SK-N-SH treated with all-trans-retinoic acid at 6 μM for 48 hours (cell line): ENCODE data around the gene B4GAT1.

Source experiments
- ARNTL ChIP-seq: fragments of 450-650 bp; formaldehyde crosslinking; IDR thresholded peaks from 2 replicates; pipeline ENCODE4 v1.5.0; 2020; ENCODE audit warnings: low read depth, mild to moderate bottlenecking, moderate library complexity, borderline replicate concordance
- BACH2 ChIP-seq: fragments of 250-450 bp; sonication (Bioruptor Pico); IDR thresholded peaks from 2 replicates; pipeline ENCODE4 v1.9.0; 2021; ENCODE audit warnings: mild to moderate bottlenecking, borderline replicate concordance
- CSRNP3 ChIP-seq: fragments of 250-450 bp; sonication (Bioruptor Pico); IDR thresholded peaks from 2 replicates; pipeline ENCODE4 v1.5.1; 2021; ENCODE audit warnings: mild to moderate bottlenecking, moderate library complexity
- GLIS3 ChIP-seq: fragments of 250-450 bp; sonication (Bioruptor Pico); IDR thresholded peaks from 2 replicates; pipeline ENCODE4 v1.5.0; 2020; ENCODE audit warnings: mild to moderate bottlenecking, moderate library complexity
- SNAI2 ChIP-seq: fragments of 250-450 bp; sonication (Bioruptor Pico); IDR thresholded peaks from 2 replicates; pipeline ENCODE4 v1.5.0; 2020; ENCODE audit warnings: mild to moderate bottlenecking, moderate library complexity
- ZFP3 ChIP-seq: fragments of 250-450 bp; sonication (Bioruptor Pico); IDR thresholded peaks from 2 replicates; pipeline ENCODE4 v1.5.0; 2020; ENCODE audit warnings: mild to moderate bottlenecking, moderate library complexity
- TF ChIP-seq, protein P1 (sequence below): fragments of 250-450 bp; sonication (Bioruptor Pico); IDR thresholded peaks from 2 replicates; pipeline ENCODE4 v1.8.0; 2020; ENCODE audit warnings: mild to moderate bottlenecking, moderate library complexity, borderline replicate concordance

DNA sequence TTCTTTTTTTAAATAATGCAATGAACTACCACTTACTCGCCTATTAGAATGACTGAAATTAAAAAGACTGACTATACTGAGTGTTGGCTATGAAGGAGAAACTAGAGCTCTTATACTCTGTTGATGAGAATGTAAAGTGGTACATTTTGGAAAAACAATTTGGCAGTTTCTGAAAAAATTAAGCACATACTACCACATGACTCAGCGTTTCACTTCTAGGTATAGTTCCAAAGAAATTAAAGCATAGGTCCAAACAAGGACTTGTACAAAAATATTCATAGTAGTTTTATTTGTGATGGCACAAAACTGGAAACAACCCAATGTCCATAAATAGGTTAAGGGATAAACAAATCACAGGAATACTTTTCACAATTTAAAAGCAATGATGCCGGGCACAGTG, 46.5 kb upstream of the B4GAT1 start:
- TF ChIP-seq BACH2 (CRISPR knock-in tag) = no peak
- no peak for TF ChIP-seq GLIS3 (CRISPR knock-in tag)
- TF ChIP-seq, protein P1, sequence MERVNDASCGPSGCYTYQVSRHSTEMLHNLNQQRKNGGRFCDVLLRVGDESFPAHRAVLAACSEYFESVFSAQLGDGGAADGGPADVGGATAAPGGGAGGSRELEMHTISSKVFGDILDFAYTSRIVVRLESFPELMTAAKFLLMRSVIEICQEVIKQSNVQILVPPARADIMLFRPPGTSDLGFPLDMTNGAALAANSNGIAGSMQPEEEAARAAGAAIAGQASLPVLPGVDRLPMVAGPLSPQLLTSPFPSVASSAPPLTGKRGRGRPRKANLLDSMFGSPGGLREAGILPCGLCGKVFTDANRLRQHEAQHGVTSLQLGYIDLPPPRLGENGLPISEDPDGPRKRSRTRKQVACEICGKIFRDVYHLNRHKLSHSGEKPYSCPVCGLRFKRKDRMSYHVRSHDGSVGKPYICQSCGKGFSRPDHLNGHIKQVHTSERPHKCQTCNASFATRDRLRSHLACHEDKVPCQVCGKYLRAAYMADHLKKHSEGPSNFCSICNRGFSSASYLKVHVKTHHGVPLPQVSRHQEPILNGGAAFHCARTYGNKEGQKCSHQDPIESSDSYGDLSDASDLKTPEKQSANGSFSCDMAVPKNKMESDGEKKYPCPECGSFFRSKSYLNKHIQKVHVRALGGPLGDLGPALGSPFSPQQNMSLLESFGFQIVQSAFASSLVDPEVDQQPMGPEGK (CRISPR knock-in tag) = no peak
- no peak for TF ChIP-seq SNAI2 (CRISPR knock-in tag)
- TF ChIP-seq ZFP3 (CRISPR knock-in tag) = no peak
- no peak for TF ChIP-seq CSRNP3 (CRISPR knock-in tag)
- TF ChIP-seq ARNTL (CRISPR knock-in tag) = no peak
